Uterus (tissue), 2 donors: ENCODE results near the gene GALNT1.

Experiments
- CTCF ChIP-seq, 4 experiments: fragments of 200-600 bp in 2 of 4; fragments of 450-650 bp in 2 of 4; sonication (generic) in 2 of 4; IDR thresholded peaks; one replicate each; pipeline ENCODE4 v1.5.1; 2016 to 2019; ENCODE audit warnings: antibody characterized with exemption in 4 of 4, mild to moderate bottlenecking in 2 of 4, moderate library complexity in 1 of 4
- POLR2A ChIP-seq, 2 donors: fragments of 450-650 bp; IDR thresholded peaks; one replicate each; pipeline ENCODE4 v1.6.1; 2016; ENCODE audit warnings: antibody characterized with exemption in 2 of 2, mild to moderate bottlenecking in 1 of 2, moderate library complexity in 1 of 2

GRCh38 chr18:35693829-35694228 lies 112.3 kb downstream of the GALNT1 start:
- no peak for TF ChIP-seq POLR2A (IDR thresholded peaks at IDR 0.05)
- no peak for TF ChIP-seq CTCF (IDR thresholded peaks at IDR 0.05)
